ENCODE data around the gene CLTC.

GRCh38 chr17:59695945-59696681 is 76.4 kb downstream of the CLTC start:
- TF ChIP-seq CTCF (IDR thresholded peaks at IDR 0.05) (no peak), ZFX (IDR thresholded peaks at IDR 0.05; ENCODE audit: borderline replicate concordance) (no peak)

Measured in 22Rv1 (cell line).